Fibroblast of mammary gland (primary cell): ENCODE data around the gene PCDHGC4.

Source experiments
- DNase-seq: peaks from one replicate; pipeline ENCODE4 v3.0.0-alpha.2; 2010; ENCODE audit warnings: low read depth
- H3K4me3 ChIP-seq: 2 replicates; pipeline ENCODE4 v1.5.1; 2011; ENCODE audit warnings: low read depth, mild to moderate bottlenecking, low read length, moderate library complexity; ENCODE audit not compliant: control insufficient read depth
- TF ChIP-seq, protein P1 (sequence below): conservative IDR thresholded peaks from 2 replicates; pipeline ENCODE4 v1.5.1; 2011; ENCODE audit warnings: low read depth, low read length, inconsistent platforms; ENCODE audit not compliant: control insufficient read depth, insufficient read depth

The PCDHGC4 gene

DNA sequence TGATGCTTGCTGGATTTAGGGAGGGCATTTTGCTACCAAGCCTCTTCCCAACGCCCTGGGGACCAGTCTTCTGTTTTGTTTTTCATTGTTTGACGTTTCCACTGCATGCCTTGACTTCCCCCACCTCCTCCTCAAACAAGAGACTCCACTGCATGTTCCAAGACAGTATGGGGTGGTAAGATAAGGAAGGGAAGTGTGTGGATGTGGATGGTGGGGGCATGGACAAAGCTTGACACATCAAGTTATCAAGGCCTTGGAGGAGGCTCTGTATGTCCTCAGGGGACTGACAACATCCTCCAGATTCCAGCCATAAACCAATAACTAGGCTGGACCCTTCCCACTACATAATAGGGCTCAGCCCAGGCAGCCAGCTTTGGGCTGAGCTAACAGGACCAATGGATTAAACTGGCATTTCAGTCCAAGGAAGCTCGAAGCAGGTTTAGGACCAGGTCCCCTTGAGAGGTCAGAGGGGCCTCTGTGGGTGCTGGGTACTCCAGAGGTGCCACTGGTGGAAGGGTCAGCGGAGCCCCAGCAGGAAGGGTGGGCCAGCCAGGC lies 27.0 kb downstream of the PCDHGC4 start:
- no peak overlapping the region for H3K4me3 ChIP-seq
- no peak for DNase-seq
- TF ChIP-seq, protein P1, sequence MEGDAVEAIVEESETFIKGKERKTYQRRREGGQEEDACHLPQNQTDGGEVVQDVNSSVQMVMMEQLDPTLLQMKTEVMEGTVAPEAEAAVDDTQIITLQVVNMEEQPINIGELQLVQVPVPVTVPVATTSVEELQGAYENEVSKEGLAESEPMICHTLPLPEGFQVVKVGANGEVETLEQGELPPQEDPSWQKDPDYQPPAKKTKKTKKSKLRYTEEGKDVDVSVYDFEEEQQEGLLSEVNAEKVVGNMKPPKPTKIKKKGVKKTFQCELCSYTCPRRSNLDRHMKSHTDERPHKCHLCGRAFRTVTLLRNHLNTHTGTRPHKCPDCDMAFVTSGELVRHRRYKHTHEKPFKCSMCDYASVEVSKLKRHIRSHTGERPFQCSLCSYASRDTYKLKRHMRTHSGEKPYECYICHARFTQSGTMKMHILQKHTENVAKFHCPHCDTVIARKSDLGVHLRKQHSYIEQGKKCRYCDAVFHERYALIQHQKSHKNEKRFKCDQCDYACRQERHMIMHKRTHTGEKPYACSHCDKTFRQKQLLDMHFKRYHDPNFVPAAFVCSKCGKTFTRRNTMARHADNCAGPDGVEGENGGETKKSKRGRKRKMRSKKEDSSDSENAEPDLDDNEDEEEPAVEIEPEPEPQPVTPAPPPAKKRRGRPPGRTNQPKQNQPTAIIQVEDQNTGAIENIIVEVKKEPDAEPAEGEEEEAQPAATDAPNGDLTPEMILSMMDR: no peak

DNA sequence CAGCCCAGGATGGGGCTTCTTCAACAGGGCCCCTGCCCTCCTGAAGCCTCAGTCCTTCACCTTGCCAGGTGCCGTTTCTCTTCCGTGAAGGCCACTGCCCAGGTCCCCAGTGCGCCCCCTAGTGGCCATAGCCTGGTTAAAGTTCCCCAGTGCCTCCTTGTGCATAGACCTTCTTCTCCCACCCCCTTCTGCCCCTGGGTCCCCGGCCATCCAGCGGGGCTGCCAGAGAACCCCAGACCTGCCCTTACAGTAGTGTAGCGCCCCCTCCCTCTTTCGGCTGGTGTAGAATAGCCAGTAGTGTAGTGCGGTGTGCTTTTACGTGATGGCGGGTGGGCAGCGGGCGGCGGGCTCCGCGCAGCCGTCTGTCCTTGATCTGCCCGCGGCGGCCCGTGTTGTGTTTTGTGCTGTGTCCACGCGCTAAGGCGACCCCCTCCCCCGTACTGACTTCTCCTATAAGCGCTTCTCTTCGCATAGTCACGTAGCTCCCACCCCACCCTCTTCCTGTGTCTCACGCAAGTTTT lies 27.6 kb downstream of the PCDHGC4 start:
- TF ChIP-seq, protein P1: peak; percentile 72
- H3K4me3 ChIP-seq: peak overlapping the region; percentile 51
- peak; percentile 66 for DNase-seq

DNA sequence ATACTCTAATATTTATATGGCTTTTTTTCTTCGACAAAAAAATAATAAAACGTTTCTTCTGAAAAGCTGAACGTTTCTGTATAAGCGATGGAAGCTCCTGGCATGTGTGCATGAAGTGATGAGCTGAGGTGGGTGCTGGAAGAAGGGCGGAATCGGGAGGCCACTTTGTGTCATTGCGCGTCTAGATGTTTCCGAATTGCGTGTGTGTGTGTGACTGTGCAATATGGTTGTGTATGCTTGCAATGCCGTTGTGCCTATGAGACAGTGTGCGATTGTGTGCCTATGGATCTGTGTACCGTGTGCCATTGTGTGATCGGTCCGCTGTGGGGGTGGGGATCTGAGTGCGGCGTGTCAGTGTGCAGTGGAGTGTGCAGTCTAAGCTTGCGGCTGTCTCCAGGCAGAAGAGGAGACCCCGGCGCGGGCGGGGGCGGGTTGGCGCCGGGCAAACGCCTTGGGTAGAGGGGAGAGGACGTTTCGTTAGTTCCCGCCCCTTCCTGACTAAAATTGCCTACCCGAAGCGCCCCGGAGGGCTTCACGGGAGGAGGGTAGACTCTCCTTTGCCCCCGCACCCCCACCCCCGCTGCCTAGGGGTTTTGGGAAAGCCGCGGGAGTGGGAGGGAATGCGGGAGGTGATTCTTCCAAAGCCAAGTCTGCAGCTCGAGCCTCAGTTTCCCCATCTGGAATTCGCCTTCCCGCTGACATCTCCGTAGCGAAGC lies 28.2 kb downstream of the PCDHGC4 start:
- peak; percentile 62 for DNase-seq
- TF ChIP-seq, protein P1: no peak
- H3K4me3 ChIP-seq: peak overlapping the region; percentile 51

DNA sequence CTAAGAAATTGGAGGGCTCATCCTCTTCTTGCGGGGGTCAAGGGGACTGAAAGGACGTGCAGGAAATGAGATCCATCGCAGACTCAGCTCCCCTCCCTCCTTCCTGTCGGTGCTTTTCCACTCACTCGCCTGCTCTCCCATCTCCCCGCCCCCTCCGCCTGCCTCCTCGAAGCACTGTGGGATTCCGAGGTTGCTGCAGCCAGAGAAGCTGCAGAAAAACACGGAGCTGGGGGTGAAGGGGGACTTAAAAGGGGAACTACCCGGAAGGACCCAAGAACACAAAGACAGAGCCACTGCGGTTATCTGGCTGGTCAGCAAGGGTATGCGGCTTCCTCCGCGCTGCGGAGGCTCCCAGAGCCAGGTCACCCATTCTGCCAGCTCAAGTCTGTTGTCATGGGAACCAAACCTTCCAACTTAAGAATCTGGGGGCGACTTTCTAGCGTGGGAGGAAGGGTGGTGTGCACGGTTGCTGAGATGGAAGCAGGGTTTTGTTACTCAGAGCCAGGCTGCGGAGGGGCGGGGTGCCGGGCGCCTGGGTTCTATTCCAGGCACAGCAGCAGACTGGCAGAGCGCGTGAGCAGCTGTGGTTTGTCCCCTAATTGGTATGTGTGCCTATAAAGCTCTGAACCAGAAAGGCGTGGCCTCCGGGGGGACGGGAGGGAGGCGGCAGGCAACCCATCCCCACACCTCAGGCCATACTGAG lies 28.9 kb downstream of the PCDHGC4 start:
- peak; percentile 92 for DNase-seq
- TF ChIP-seq, protein P1: no peak
- H3K4me3 ChIP-seq: peak overlapping the region; percentile 51

DNA sequence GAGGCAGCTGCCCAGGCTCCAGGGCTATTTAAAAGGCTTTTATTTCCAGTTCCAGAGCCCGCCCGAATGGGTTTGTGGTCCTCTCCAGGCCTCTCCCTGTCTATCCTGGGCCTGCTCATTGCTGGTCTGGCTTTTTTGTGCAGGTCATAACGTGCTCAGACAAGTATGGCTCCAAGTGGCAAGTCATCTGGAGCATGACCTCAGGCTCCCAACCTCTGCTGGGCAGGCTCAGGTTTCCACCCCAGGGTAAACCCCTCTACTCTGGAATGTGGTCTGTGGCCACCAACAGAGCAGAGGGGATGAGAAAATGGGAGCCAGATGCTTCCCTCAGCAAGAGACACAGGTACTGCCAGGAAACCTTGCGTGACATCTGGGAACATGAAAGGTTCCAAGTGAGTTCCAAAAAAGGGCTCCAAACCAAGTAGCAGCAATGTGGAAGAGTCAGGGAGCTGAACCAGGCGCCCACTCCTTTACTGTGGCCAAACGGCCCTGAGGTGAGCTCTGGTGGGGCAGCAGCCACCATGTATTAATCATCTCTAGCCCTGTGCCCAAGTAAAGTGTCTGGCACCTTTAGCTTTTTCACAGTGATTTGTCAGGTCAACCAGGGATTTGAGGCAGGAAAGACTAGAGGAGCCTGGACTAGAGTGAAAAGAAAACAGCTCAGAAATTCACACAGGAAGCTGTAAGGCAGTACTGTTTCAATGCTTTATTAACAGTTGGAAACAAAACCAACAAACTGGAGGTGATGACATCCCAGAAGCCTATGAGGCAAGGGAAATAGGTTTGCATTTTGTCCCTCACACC lies 29.7 kb downstream of the PCDHGC4 start:
- no peak overlapping the region for H3K4me3 ChIP-seq
- peak; percentile 65 for DNase-seq
- TF ChIP-seq, protein P1: no peak

DNA sequence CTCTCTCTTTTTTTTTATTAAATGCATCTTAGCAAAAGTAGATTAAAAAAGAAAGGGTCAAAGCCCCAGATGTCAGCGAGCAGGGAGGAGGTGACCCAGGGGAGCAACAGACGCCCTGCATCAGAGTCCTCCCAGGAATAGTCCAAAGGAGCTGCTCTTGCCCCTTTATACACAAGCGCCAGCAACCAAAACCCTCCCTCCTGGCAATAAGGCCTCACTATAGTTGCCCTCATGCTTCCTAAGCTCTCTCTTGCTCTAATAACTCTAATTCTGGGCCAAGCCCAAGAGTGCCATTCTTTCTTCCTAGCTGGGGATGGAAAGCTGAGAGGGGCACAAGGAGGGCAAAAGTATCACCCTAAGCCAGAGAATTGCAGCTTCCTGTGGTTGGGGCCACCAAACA lies 30.3 kb downstream of the PCDHGC4 start:
- TF ChIP-seq, protein P1: no peak
- no peak for DNase-seq
- no peak overlapping the region for H3K4me3 ChIP-seq
